T follicular helper cell (primary cell): ENCODE results near the gene B3GNT9.

Experiments used
- DNase-seq: peaks from one replicate; pipeline ENCODE4 v3.0.0-alpha.2; 2020; ENCODE audit warnings: low read depth

B3GNT9 gene

DNA sequence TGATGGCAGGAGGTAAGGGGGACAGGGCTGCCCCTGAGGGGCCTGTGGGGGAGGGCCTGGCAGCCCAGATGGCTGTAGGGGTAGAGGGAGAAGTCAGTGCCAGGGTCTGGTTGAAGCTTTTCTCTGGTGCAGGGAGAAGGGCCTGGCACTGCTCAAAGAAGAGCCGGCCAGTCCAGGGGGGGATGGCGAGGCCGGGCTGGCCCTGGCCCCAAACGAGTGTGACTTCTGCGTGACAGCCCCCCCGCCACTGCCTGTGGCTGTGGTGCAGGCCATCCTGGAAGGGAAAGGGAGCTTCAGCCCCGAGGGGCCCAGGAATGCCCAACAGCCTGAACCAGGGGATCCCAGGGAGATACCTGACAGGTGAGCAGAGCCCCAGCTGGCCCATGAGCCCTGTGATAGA lies 16.8 kb upstream of the B3GNT9 start:
- DNase-seq: no peak

DNA sequence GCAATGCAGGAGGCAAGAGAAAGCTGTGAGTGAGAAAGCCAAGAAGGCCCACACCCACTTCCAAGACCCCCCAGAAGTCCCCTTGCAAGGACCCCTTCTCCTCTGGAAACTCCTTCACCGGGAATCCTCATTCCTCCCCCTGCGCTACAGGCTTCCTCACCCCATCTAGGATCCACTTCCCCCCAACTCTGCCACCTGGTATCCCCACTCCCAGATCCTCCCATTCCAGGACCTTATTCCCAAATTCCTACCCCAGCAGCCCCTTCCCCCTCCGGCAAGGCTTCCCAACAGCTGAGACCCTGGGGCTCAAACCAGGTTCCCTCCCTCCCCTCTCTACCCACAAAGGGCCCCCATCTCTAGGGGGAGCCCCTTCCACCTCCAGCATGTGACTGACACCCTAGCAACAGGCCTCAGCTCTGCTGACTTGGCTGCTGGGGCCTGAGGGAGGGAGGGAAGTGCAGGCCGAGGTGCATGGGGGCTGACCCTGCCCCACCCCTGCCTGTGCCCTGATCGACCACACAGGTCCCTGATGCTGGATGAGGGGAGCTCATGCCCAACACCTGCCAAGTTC lies 15.9 kb upstream of the B3GNT9 start:
- no peak for DNase-seq

DNA sequence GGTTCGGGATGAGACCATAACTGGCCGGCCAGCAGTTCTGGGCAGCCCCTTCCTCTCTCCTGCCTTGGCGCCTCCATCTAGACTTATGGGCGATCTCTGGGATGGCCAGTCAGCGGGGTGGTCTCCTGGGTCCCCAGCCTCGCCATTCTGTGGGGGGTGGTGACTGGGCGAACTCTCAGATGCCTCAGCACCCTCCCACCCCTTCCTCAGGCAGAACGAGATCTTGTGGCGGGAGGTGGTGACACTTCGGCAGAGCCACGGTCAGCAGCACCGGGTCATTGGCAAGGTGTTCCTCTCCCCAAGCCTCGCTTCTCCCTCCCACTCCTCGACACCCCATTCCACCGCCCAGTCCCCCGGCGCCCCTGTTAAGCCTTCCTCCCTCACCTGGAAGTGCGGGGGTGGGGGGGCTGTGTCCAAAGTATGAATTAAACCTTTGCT lies 15.3 kb upstream of the B3GNT9 start:
- DNase-seq: no peak

DNA sequence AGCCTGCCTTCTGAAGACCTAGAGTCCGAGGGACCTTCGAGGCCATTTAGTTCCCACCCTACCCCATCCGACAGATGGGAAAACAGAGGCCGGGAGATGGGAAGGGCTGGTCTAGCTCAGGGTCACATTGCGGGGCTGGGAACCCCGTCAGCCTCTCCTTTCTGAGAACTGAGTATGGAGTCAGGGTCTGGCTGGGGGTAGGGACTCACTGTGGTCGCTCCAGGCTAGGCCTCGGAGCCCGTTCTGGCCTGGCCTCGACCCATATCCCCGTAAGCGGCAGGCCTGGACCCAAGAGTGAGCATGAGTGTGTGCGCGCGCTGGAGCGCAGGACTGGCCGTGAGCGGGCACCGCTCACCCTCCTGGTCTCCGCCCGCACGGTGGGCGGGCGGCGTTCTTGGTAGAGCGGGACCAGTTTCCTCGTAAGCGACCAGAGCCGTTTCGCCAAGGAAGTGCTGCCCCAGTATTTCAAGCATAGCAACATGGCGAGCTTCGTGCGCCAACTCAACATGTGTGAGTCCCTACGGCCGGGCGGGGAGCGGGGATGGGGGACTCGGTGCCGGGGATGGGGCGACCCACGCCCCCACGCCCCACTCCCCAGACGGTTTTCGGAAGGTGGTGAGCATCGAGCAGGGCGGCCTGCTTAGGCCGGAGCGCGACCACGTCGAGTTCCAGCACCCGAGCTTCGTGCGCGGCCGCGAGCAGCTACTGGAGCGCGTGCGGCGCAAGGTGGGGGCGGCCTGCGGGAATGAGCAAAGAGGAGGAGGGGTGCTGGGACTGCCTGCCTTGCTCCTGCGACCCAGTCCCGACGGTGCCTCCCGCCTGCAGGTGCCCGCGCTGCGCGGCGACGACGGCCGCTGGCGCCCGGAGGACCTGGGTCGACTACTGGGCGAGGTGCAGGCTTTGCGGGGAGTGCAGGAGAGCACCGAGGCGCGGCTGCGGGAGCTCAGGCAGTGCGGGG lies 14.6 kb upstream of the B3GNT9 start:
- no peak for DNase-seq

DNA sequence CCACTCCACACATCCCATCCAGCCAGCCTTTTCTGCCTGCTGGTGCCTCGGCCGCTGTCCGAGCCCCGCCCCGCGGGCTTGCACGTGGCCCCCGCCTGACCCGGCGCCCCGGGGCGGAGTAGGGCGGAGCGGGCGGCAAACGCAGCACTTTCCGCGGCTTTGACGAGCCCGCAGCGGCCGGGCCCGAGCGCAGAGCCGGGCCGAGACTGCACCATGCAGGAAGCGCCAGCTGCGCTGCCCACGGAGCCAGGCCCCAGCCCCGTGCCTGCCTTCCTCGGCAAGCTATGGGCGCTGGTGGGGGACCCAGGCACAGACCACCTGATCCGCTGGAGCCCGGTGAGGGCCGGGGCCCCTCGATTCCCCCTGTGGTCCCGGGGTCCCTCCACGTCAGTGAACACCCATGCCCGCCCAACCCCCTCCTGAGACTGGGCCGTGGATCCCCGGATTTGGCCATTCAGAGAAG lies 13.8 kb upstream of the B3GNT9 start, which contains the start of gene HSF4:
HSF4 (plus strand) TSS at position 147 of the 463 bp plus-strand sequence; CDS start at position 214, 67 bp downstream.
- DNase-seq: no peak

DNA sequence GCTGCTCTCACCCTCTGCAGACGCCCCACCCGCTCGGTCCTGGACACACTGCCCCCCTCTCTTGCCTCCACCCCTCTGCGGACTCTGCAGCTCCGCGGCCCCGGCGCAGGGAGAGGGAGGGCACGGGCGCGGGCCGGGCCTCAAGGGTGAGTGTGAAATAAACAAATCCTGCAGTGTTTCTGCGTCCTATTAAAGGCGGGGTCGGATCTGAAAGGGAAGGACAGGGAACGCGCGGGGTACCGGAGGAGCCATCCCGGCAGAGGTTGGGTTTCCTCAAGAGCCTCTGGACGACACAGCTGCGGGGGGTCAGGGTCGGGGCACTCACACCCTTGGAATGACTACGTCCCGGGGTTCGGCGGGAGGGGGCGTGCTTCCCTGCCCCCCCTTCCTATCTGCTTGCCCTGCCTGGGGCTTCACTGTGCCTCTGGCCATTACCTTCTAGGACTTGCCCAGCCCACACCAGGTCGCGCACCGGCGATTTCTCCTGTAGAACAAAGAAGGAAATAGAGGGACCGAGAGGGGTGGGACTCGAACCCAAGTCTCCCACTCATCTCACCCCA lies 13.3 kb upstream of the B3GNT9 start:
- DNase-seq: no peak

DNA sequence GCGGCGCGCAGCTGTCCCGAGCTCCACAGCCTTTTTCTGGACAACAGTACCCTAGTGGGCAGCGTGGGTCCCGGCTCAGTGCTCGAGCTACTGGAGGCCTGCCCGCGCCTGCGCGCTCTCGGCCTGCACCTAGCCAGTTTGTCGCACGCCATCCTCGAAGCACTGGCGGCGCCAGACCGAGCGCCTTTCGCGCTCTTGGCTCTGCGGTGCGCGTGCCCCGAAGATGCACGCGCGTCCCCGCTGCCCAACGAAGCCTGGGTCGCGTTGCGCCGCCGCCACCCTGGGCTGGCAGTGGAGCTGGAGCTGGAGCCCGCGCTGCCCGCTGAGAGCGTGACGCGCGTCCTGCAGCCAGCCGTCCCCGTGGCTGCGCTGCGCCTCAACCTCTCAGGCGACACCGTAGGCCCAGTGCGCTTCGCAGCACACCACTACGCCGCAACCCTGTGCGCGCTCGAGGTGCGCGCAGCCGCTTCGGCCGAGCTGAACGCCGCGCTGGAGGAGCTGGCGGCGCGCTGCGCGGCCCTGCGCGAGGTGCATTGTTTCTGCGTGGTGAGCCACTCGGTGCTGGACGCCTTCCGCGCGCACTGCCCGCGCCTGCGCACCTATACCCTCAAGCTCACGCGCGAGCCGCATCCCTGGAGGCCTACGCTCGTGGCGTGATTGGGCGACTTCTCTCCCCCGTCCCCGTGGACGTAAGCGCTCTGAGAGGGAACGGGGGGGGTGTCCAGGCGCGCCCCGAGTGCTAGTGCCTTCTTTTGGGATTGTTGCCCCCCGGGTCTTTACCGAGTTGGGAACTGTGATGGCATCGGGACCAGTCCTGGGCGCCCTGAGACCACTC lies 12.6 kb upstream of the B3GNT9 start:
- DNase-seq: no peak

DNA sequence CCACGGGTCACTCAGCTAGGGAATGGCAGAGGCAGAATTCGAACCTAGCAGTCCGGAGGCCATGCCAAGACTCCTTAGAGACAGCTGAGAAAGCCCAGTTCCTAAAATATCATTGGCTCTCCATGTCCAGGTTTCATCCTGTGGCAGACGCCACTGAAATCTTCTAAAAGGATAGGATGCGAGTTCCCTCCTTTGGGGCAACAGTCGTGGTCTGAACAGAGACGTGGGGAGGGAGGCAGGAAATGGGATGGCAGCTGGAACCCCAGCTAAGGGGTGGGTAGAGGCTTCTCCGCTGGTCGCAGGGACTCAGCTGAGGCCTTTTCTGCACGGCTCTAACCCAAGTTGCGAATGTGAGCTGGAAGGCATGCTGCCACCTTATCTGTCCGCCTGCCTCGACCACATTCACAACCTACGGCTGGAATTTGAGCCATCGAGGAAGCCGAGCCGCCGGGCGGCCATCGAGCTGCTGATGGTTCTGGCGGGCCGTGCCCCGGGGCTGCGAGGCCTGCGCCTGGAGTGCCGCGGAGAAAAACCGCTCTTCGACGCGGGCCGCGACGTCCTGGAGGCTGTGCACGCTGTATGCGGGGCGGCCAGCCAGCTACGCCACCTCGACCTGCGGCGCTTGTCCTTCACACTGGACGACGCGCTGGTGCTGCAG lies 11.8 kb upstream of the B3GNT9 start:
- DNase-seq: no peak

DNA sequence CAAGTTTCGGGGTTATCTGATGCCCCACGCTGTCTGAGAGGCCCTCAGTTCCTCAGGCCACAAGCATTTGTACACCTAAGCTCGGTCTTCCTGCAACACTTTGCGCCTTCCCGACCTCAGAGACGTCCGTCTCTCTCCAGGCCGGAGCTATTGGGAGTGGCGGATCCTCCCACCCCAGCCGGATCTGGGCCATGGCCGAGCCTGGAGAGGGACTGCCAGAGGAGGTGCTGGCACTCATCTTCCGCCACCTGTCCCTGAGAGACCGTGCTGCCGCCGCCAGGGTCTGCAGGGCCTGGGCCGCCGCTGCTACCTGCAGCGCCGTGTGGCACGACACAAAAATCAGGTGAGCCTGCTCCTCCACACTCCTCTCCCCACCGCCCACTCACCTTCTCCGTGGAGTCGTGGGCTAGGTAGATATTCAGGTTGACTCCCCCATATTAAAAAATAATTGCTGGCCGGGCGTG lies 10.8 kb upstream of the B3GNT9 start:
- no peak for DNase-seq

DNA sequence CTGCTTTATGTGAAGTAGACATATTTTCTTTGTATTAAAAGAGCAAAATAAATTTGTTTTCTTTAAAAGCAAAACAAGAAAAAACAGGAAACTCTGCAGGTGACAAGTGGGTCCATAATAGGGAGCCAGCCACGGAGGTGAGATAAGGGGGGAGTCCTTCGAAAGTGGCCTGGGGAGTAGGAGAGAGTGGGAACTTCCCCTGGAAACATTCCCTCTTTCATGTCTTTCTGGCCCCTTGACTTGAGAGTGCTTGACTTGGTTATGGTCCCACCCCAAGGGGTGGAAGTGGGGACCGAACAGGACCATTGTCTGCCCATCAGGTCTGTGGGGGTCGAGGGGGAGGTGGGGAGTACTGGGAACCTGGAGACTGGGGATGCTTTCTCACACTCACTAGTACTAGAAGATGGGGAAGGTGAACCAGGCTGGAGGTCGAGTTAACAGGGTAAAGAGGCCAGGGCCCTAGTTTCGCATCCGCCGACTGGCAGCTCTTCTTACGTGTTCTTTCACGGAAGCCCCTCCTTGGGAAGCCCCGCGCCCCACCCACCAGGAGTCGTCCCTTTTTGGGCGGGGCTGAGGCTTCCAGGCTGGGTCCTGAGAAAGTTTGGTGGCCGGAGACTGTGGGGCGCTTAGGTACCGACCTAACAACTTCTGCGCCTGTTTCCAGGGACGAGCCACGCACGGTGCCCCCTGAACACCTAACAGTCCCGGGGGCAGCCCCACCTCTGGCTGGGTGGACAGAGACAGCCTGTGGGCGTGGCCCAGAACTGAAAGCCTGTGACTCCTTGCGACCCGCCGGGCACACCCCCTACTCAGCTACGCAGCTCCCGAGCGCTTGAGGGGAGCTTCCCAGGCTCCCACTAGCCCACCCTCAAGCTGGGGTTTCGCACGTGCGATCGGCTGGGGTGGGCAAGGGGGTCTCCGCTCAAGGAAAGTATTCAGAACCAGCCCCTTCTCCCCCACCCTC lies 8.1 kb upstream of the B3GNT9 start:
- peak; percentile 71 for DNase-seq

DNA sequence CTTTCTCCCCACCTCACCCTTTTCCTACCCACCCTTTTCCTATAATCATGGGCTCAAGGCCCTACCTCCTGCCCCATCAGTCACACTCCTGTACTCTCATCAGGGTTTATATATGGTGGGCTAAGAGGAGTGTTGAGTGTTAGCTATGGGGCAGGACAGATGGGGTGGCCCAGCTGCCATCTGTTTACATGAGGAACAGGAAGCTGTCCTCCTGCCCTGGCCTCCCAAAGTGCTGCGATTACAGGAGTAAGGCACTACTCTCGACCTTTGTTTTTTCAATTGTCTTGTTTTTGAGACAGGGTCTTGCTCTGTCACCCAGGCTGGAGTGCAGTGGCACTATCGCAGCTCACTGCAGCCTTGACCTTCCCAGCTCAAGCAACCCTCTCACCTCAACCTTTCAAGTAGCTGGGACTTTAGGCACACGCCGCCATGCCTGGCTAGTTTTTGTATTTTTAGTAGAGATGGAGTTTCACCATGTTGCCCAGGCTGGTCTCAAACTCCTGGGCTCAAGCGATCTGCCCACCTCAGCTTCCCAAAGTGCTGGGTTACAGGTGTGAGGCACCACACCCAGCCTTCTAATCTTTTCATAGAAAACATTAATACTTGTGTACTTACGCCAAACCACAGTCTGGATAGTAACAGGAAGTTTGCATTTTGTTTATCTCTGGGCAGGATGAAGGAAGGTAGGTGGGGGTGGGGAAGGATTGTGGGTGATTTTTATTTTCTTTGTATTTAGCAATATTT lies 7.3 kb upstream of the B3GNT9 start:
- DNase-seq: no peak

DNA sequence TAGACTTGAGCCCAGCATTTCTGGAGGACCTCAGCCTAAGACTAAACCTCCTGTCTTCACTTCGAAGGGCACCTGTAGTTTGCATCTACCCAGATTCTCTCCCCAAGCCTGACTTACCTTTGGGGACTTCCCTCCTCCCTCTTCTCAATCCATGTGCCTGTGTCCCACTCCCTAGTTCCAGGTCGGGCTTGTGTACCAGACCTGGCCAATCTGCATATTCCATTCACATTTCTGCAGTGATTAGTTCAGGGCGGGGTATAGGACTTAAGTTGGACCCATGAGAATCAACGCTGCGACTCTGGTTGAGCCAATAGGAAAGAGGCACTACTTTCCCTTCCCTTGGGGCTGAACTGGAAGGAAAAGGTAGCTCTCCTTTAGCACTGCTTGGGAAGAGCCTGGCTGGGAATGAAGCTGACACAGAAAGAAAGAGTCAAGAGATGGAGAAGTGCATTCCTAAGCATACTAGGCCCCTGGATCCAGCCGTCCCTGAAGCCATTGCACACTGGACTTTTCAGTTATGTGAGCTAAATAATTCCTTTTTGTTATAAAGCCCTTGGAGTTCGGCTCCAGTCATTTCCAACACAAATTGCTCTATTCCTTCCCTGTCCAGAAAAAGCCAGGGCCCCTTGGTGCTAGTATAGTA lies 6.4 kb upstream of the B3GNT9 start:
- DNase-seq: no peak

DNA sequence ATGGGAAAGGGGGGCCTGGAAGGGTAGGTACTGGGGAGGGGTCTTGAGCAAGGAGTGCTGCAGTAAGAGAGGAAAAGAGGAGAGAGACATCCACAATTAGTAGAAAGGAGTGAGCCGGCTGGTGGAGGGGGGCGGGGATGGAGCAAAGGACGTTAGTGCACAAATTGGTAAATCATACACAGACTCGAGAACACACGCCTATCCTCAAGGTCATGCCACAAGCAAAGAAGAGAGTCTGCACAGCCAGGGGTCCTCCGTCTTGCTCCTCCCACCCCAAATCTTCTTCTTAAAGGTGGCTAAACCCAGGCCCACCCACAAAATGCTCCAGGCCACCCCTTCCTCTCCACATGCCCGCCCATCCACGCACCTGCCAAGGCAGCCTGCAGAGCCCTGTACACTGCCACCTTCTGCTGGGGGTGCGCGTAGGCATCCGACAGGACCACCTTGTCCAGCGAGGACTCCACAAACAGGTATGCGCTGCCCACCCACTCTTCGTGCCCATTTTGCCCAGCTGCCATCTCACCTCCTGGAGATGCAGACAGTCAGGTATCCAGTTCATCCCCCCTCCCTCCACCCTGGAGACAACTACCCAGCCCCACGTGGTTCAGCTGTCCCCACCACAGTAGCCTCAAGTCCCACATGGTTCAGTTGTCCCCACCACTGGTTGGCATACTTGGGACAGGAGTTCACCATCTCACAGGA lies 5.5 kb upstream of the B3GNT9 start:
- no peak for DNase-seq

DNA sequence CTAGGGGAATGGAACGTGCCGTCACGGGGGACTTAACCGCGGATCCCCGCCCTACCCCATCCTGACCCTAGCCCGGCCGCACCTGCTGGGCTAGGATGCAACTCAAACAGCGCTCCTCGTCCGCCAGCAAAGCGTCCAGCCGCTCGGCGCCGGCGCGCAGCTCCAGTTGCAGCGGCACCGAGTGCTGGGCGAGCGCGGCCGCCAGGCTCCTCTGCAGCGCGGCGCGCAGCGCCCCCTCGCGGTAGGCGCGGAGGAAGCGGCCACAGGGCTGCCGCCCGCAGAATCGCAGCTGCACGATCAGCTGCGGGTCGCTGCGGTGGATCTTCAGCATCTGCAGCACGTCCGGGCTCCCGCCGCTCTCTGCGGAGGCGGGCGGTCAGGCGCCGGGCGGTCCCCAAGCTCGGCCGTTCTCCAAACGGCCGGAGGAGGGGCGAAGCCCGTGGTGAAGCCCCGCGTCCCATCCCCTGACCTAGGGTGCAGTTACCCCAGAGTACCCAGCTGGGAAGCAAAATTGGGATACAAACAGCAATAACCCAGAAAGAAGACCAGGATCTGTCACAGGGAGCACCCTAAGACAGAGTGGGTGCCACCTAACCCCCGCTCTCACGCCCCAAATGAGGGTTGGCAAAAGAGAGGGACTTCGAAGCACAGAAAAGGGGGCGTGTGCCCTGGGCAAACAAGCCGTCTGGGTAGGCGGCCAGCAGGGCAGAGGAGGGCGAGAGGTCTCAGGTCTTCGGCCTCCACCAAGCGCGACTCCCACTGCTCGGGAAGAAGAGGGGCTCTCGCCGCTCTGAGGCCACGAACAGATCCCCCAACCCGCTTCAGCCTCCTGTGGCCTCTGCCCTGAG lies 4.7 kb upstream of the B3GNT9 start:
- peak; percentile 67 for DNase-seq

DNA sequence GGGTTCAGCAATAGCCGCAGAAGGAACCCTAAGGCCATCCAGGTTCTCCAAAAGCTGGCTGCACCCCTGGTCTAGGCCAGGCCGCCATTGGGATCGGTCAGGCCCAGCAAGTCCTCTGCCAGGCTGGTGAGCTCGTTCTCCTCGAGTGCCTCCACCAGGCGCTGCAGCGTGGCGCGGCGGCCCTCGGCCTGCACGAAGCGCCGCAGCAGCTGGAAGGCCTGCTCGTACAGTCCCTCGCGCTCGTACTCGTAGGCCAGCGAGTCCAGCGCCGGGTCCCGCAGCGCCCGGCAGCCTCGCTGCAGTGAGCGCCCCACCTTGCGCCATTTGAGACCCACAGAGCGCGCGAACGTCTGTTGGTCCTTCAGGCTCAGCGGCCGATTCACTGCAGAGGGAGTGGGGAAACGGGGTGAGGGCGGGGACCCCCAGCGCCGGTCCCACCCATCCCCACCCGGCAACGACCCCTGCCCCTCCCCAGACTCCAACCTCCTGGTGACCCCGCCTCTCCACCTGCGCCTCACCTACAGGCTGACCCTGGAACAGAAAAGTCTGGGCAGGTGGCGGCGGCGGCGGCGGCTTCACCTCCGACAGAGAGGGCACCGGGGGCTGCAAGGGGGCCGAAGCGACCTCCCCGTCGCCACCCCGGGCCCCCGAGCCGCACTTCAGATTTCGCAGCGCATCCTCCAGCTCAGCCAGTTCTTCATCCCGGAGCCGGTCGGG lies 3.9 kb upstream of the B3GNT9 start:
- DNase-seq: no peak

DNA sequence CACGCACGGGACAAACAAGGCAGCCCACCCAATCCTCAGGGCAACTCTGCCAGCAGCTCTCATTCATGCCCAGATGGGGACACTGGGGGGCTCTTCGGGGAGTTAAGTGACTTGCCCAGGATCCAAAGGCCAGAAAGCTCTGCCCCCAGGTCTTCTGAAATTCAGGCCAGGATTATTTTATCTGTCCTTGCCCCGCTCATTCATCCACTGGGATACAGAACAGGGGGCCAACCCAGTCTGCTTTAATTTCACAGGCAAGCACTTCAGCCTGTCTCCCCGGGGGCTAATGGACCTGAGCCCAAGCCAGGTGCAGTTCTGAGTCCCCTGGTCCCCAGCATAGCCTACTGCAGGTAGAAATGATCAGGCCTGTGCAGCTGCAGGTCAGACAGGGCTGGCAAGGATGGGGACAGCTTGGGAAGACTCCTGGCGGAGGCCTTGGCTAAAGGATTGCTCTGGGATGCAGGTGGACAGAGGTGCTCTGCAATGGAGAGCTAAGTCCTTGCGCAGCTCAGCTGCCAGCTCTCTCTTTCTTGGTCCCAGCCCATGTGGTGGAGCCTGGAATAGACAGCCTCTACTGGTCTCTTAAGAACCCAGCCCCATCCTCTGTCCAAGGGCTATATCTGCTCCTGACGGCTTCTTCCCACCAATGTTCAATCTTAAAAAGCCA lies 766 bp upstream of the B3GNT9 start:
- DNase-seq: no peak
